Colonic mucosa (tissue), 4 donors: ENCODE results near the gene CPVL. TPM values are rescaled to one million over a fixed set of nuclear protein-coding genes. Genes with fewer than 3 reads are reported as not detected.

Experiments used
- DNase-seq: peaks from one replicate; pipeline ENCODE4 v3.0.0-alpha.2; 2020
- H3K27ac ChIP-seq: fragments of 200-600 bp; one replicate; pipeline ENCODE4 v1.8.0; 2021
- H3K27me3 ChIP-seq: fragments of 200-600 bp; one replicate; pipeline ENCODE4 v1.8.0; 2021
- H3K36me3 ChIP-seq: fragments of 200-600 bp; one replicate; pipeline ENCODE4 v1.8.0; 2021
- H3K4me1 ChIP-seq: fragments of 200-600 bp; one replicate; pipeline ENCODE4 v1.8.0; 2021; ENCODE audit warnings: mild to moderate bottlenecking
- H3K4me3 ChIP-seq: fragments of 200-600 bp; one replicate; pipeline ENCODE4 v1.8.0; 2021
- H3K9ac ChIP-seq, 2 donors: one replicate each; pipeline ENCODE4 v1.7.0; 2013; ENCODE audit warnings: control low read depth in 2 of 2, low read depth in 2 of 2, low read length in 2 of 2
- H3K9me3 ChIP-seq: fragments of 200-600 bp; one replicate; pipeline ENCODE4 v1.8.0; 2021
- intact Hi-C: fragments of 100-400 bp; cut with DNase I; formaldehyde crosslinking; loops from one replicate; pipeline ENCODE4 v1.14.1; 2022
- total RNA-seq, 2 donors: library from RNA; stranded (reverse); fragmentation: NEBNext Ultra II Directional in 1 of 2; extraction: Animal tissue kit (Norgen Biotek cat#: 25700) in 1 of 2; gene quantifications; one replicate each; pipeline ENCODE4 v1.2.1, GENCODE V29; 2021
- TF ChIP-seq, protein P1 (sequence below): fragments of 200-600 bp; IDR thresholded peaks from one replicate; pipeline ENCODE4 v1.8.0; 2022; ENCODE audit warnings: antibody characterized with exemption, mild to moderate bottlenecking
- donor health status: healthy.
- donor health status: DM: no; HTN: no; CAD: no.
- donor health status: DM: no; HTN: no; CAD: no.

The CPVL gene
- total RNA-seq, 2 donors from 2014 or later: 4.9 to 17.0 TPM

DNA sequence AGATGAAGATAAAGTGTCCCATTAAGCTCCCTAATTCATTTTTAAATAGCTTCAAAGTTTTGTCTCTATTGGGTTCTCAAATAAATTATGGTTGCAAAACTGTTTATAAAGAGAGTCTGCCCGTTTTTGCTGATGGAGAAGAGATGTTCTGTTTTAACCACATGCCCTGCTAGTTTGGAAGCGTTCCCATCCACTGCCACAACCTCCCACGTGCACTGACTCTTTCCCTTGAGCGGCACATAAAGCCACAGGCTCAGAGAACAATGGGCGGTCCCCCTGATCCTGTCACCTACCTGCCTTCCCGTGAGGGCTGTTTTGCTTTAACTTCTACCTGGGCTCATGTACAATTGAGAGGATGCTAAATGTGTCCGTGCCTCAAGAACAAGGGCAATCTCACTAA lies 65.5 kb downstream of the CPVL start:
- intact Hi-C loops: no loop called here
- TF ChIP-seq, protein P1, sequence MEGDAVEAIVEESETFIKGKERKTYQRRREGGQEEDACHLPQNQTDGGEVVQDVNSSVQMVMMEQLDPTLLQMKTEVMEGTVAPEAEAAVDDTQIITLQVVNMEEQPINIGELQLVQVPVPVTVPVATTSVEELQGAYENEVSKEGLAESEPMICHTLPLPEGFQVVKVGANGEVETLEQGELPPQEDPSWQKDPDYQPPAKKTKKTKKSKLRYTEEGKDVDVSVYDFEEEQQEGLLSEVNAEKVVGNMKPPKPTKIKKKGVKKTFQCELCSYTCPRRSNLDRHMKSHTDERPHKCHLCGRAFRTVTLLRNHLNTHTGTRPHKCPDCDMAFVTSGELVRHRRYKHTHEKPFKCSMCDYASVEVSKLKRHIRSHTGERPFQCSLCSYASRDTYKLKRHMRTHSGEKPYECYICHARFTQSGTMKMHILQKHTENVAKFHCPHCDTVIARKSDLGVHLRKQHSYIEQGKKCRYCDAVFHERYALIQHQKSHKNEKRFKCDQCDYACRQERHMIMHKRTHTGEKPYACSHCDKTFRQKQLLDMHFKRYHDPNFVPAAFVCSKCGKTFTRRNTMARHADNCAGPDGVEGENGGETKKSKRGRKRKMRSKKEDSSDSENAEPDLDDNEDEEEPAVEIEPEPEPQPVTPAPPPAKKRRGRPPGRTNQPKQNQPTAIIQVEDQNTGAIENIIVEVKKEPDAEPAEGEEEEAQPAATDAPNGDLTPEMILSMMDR: no peak
- H3K27ac ChIP-seq: no peak overlapping the region
- no peaks in the 10 kb centered on the region for H3K36me3 ChIP-seq
- no peak overlapping the region for H3K4me3 ChIP-seq
- H3K4me1 ChIP-seq: no peaks in the 10 kb centered on the region
- no peaks in the 10 kb centered on the region for H3K27me3 ChIP-seq
- no peaks in the 10 kb centered on the region for H3K9me3 ChIP-seq
- DNase-seq: no peak
- H3K9ac ChIP-seq: no peak overlapping the region

DNA sequence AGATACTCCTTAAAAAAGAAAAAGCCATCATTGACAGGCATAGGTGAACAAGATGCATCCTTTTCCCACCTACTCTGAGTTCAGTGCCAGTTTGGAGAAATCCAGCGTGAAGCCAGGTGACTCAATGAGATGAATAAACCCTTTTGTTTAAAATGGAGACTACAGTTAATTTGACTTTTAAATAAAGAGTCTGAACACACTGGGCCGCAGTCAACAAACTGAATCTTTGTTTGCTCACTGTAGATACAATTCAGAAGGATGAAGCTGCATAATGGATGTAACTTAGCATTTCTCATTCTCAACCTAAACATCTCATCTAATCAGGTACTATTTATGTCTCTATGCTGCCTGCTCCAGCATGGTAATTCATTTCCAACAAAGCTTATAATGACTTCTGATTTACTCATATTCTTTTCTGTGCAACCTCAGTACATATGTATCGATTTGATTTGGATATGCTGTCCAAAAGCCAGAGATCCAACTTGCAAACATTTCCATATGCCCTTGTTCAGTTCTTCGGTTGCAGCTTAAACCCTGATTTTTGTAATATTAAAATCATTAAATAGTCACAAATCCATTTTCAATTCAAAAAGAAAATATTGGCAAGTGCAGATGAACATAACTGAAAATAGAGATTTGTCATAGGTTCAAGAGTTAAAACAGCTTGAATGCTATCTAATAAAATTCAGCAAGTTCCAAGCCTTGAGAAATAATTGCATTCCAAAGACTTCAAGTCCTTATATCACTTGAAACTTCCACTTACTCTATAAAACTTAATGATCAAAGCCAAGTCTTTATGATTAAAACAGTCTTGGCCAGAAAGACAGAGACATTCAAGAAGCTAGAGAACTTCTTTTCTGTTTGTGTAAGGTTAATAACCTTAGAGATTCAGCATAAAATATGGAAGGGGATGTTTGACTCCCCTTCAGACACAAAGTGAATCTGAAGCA lies 67.8 kb downstream of the CPVL start:
- TF ChIP-seq, protein P1: no peak
- H3K27me3 ChIP-seq: no peaks in the 10 kb centered on the region
- no peaks in the 10 kb centered on the region for H3K4me1 ChIP-seq
- H3K36me3 ChIP-seq: no peaks in the 10 kb centered on the region
- no peak for DNase-seq
- no peak overlapping the region for H3K9ac ChIP-seq
- H3K9me3 ChIP-seq: no peaks in the 10 kb centered on the region
- intact Hi-C loops: no loop called here
- H3K27ac ChIP-seq: no peak overlapping the region
- no peak overlapping the region for H3K4me3 ChIP-seq

DNA sequence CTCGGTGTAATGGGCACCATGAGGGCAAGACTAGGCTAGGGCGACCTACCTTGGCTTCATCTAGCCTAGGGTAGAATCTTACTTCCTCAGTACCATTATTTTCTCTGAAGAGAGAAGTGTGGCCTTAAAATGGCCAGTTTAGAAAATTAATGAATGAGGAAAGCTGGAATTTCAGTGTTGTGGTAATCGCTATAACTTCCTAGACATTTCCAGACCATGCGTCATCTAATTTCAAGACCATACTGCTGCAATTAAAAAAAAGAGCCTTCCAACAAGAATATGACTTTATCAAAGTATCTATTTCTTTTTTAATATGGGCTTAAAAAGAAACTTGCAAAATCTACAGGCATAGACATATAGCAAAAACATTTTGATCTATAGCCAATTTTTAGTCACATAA lies 68.5 kb downstream of the CPVL start:
- Histone ChIP-seq H3K27me3 (no peaks in the 10 kb centered on the region), H3K36me3 (no peaks in the 10 kb centered on the region), H3K4me3 (no peak overlapping the region), H3K9me3 (no peaks in the 10 kb centered on the region), H3K9ac (no peak overlapping the region), H3K27ac (no peak overlapping the region), H3K4me1 (no peaks in the 10 kb centered on the region)
- no peak for DNase-seq
- intact Hi-C loops: no loop called here
- TF ChIP-seq, protein P1: no peak

DNA sequence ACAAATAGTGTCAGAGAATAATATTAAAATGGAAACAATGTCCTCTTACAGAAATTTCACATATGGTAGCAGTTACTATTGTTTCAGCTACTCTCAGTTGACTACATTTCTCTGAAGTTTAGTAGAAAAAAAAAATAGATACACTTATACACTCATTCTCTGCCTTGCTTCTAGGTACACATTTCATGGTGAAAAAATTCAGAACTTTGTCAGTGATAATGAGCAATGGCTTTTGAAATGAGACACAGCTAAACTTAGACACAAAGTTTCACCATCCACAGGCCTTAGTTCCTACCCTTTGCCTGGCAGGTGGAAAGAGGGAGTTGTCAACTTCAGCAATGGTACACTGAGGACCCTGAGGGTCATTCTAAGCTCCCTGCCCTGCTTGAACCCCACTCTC lies 69.2 kb downstream of the CPVL start:
- no peak for DNase-seq
- H3K9me3 ChIP-seq: no peaks in the 10 kb centered on the region
- H3K36me3 ChIP-seq: no peaks in the 10 kb centered on the region
- H3K27ac ChIP-seq: no peak overlapping the region
- no peak overlapping the region for H3K9ac ChIP-seq
- H3K4me3 ChIP-seq: no peak overlapping the region
- intact Hi-C loops: no loop called here
- TF ChIP-seq, protein P1: no peak
- no peaks in the 10 kb centered on the region for H3K27me3 ChIP-seq
- H3K4me1 ChIP-seq: no peaks in the 10 kb centered on the region

DNA sequence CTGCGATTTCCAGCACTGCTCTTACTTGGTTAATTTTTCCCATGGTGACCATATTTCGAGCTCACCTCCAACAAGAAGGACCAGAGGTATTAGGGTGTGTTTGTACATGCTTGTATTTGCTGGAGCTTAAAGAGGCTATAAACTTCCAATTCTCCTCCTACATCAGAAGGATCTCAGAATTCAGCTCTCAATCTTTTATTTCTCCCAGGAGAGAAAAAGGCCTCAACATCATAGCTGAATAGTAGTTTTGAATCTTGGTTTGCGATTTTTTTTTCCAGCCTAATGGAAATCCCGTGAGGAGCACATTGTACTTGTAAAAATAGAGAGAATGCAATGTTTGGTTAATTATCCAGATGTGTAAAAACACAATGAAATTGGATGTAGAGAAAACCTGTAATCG lies 69.7 kb downstream of the CPVL start:
- no peaks in the 10 kb centered on the region for H3K27me3 ChIP-seq

More for the DNA sequence above, 69.7 kb downstream of the CPVL start:
- TF ChIP-seq, protein P1: no peak
- H3K9me3 ChIP-seq: no peaks in the 10 kb centered on the region
- DNase-seq: no peak
- no peak overlapping the region for H3K9ac ChIP-seq
- no peaks in the 10 kb centered on the region for H3K36me3 ChIP-seq
- no peak overlapping the region for H3K27ac ChIP-seq
- H3K4me3 ChIP-seq: no peak overlapping the region
- intact Hi-C loops: no loop called here
- H3K4me1 ChIP-seq: no peaks in the 10 kb centered on the region
